Ishikawa (cell line): ENCODE data around the gene C22orf31.

ENCODE experiments used
- EGR1 ChIP-seq: IDR thresholded peaks from 2 replicates; pipeline ENCODE4 v1.6.1; 2012
- EP300 ChIP-seq: IDR thresholded peaks from 2 replicates; pipeline ENCODE4 v1.6.1; 2012; ENCODE audit warnings: borderline replicate concordance

- no peak for TF ChIP-seq EP300
- TF ChIP-seq EGR1, result no peak
Measured at GRCh38 chr22:29082826-29083545, 21.4 kb upstream of the C22orf31 start.
